Measurements from ENCODE around the gene CCDC30. TPM values are rescaled to one million over a fixed set of nuclear protein-coding genes. Genes with fewer than 3 reads are reported as not detected.

CCDC30 gene
- total and polyA plus RNA-seq, 2 experiments from 2014 or later: 0.65 to 1.6 TPM

GRCh38 chr1:42690477-42691156, 227.5 kb downstream of the CCDC30 start:
- in situ Hi-C loops (cut with MboI): no loop called here
- no peak overlapping the region for H3K27ac ChIP-seq
- peaks cover 100% of the 10 kb centered on the region for H3K79me2 ChIP-seq (ENCODE audit: insufficient read depth)
- WGBS, 2 experiments (ENCODE audit: low coverage in 1 of 2, low lambda C conversion rate in 2 of 2, missing lambda C conversion rate in 2 of 2): 50 to 61% methylated on average over 1 of the region's 1 CpG
- H3K9me2 ChIP-seq (ENCODE audit: insufficient read depth): no peaks in the 10 kb centered on the region
- H3K9ac ChIP-seq: no peak overlapping the region
- no peak overlapping the region for H3K4me2 ChIP-seq (ENCODE audit: unreplicated experiment)
- H4K20me1 ChIP-seq (ENCODE audit: insufficient read depth): peaks cover 69% of the 10 kb centered on the region
- H3K9me3 ChIP-seq (ENCODE audit: low read depth): no peaks in the 10 kb centered on the region
- TF ChIP-seq EZH2phosphoT487 (IDR thresholded peaks at IDR 0.05; ENCODE audit: insufficient read depth, low read depth): no peak
- TF ChIP-seq EZH2 (IDR thresholded peaks at IDR 0.05; ENCODE audit: insufficient read depth, poor library complexity, severe bottlenecking): no peak
- peaks cover 46% of the 10 kb centered on the region for H3K4me1 ChIP-seq (ENCODE audit: insufficient read depth)
- no peak overlapping the region for H3K4me3 ChIP-seq
- peak; percentile 36 for DNase-seq
- H3F3A ChIP-seq (ENCODE audit: insufficient read depth): peaks cover 5% of the 10 kb centered on the region; the same call in 1 of the 2 replicates
- H3K36me3 ChIP-seq (ENCODE audit: low read depth): peaks cover 35% of the 10 kb centered on the region
- H3K27me3 ChIP-seq (replicated peaks; ENCODE audit: insufficient read depth): no peaks in the 10 kb centered on the region
- no peak overlapping the region for H2AFZ ChIP-seq

- WGBS, 2 experiments (ENCODE audit: low coverage in 1 of 2, low lambda C conversion rate in 2 of 2, missing lambda C conversion rate in 2 of 2): 74 to 75% methylated on average over 4 of the region's 4 CpGs
- TF ChIP-seq EZH2phosphoT487 (IDR thresholded peaks at IDR 0.05; ENCODE audit: insufficient read depth, low read depth): no peak
- TF ChIP-seq EZH2 (IDR thresholded peaks at IDR 0.05; ENCODE audit: insufficient read depth, poor library complexity, severe bottlenecking): no peak
- Histone ChIP-seq H3F3A (ENCODE audit: insufficient read depth) (peaks cover 5% of the 10 kb centered on the region; the same call in 1 of the 2 replicates), H3K27me3 (replicated peaks; ENCODE audit: insufficient read depth) (no peaks in the 10 kb centered on the region), H2AFZ (no peak overlapping the region), H3K9me2 (ENCODE audit: insufficient read depth) (no peaks in the 10 kb centered on the region), H3K4me3 (no peak overlapping the region), H3K4me2 (ENCODE audit: unreplicated experiment) (no peak overlapping the region), H3K36me3 (ENCODE audit: low read depth) (peaks cover 37% of the 10 kb centered on the region), H3K9me3 (ENCODE audit: low read depth) (no peaks in the 10 kb centered on the region), H4K20me1 (ENCODE audit: insufficient read depth) (peaks cover 65% of the 10 kb centered on the region), H3K9ac (no peak overlapping the region), H3K27ac (no peak overlapping the region), H3K4me1 (ENCODE audit: insufficient read depth) (peaks cover 41% of the 10 kb centered on the region), H3K79me2 (ENCODE audit: insufficient read depth) (peaks cover 100% of the 10 kb centered on the region)
- DNase-seq: no peak
- in situ Hi-C loops (cut with MboI): no loop called here
Observed at GRCh38 chr1:42691157-42691498, 228.0 kb downstream of the CCDC30 start.

- Histone ChIP-seq H3K27me3 (replicated peaks; ENCODE audit: insufficient read depth) (no peaks in the 10 kb centered on the region), H3K36me3 (ENCODE audit: low read depth) (peaks cover 48% of the 10 kb centered on the region), H4K20me1 (ENCODE audit: insufficient read depth) (peaks cover 56% of the 10 kb centered on the region), H3K9me2 (ENCODE audit: insufficient read depth) (no peaks in the 10 kb centered on the region), H3K4me1 (ENCODE audit: insufficient read depth) (peaks cover 33% of the 10 kb centered on the region), H3K4me2 (ENCODE audit: unreplicated experiment) (no peak overlapping the region), H3K79me2 (ENCODE audit: insufficient read depth) (peaks cover 100% of the 10 kb centered on the region), H3K9me3 (ENCODE audit: low read depth) (no peaks in the 10 kb centered on the region), H3F3A (ENCODE audit: insufficient read depth) (peaks cover 11% of the 10 kb centered on the region; the same call in 1 of the 2 replicates), H3K9ac (no peak overlapping the region), H3K27ac (no peak overlapping the region), H3K4me3 (no peak overlapping the region), H2AFZ (no peak overlapping the region)
- no peak for DNase-seq
- in situ Hi-C loops (cut with MboI): no loop called here
- TF ChIP-seq EZH2phosphoT487 (IDR thresholded peaks at IDR 0.05; ENCODE audit: insufficient read depth, low read depth) (no peak), EZH2 (IDR thresholded peaks at IDR 0.05; ENCODE audit: insufficient read depth, poor library complexity, severe bottlenecking) (no peak)
- 67 to 76% methylated on average over 5 of the region's 5 CpGs for WGBS, 2 experiments (ENCODE audit: low coverage in 1 of 2, low lambda C conversion rate in 2 of 2, missing lambda C conversion rate in 2 of 2)
Observed at GRCh38 chr1:42692461-42692860, 229.4 kb downstream of the CCDC30 start.

GRCh38 chr1:42692911-42693310, 229.8 kb downstream of the CCDC30 start:
- H3K27ac ChIP-seq: no peak overlapping the region
- in situ Hi-C loops (cut with MboI): no loop called here
- WGBS, 2 experiments (ENCODE audit: low coverage in 1 of 2, low lambda C conversion rate in 2 of 2, missing lambda C conversion rate in 2 of 2): 93 to 99% methylated on average over 2 of the region's 2 CpGs

More at GRCh38 chr1:42692911-42693310, 229.8 kb downstream of the CCDC30 start:
- H3K36me3 ChIP-seq (ENCODE audit: low read depth): peaks cover 48% of the 10 kb centered on the region
- TF ChIP-seq EZH2 (IDR thresholded peaks at IDR 0.05; ENCODE audit: insufficient read depth, poor library complexity, severe bottlenecking): no peak
- TF ChIP-seq EZH2phosphoT487 (IDR thresholded peaks at IDR 0.05; ENCODE audit: insufficient read depth, low read depth): no peak
- H3K4me1 ChIP-seq (ENCODE audit: insufficient read depth): peaks cover 33% of the 10 kb centered on the region
- no peaks in the 10 kb centered on the region for H3K9me3 ChIP-seq (ENCODE audit: low read depth)
- no peak overlapping the region for H3K9ac ChIP-seq
- H3K27me3 ChIP-seq (replicated peaks; ENCODE audit: insufficient read depth): no peaks in the 10 kb centered on the region
- no peak overlapping the region for H2AFZ ChIP-seq
- peaks cover 15% of the 10 kb centered on the region; the same call in 1 of the 2 replicates for H3F3A ChIP-seq (ENCODE audit: insufficient read depth)
- H3K9me2 ChIP-seq (ENCODE audit: insufficient read depth): no peaks in the 10 kb centered on the region
- no peak for DNase-seq
- H3K4me3 ChIP-seq: no peak overlapping the region
- H4K20me1 ChIP-seq (ENCODE audit: insufficient read depth): peaks cover 52% of the 10 kb centered on the region
- no peak overlapping the region for H3K4me2 ChIP-seq (ENCODE audit: unreplicated experiment)
- H3K79me2 ChIP-seq (ENCODE audit: insufficient read depth): peaks cover 100% of the 10 kb centered on the region
